ENCODE measurements around the gene KCTD15.
A peak's percentile ranks its signal among the peaks of the same experiment; 100 is the strongest.

DNA sequence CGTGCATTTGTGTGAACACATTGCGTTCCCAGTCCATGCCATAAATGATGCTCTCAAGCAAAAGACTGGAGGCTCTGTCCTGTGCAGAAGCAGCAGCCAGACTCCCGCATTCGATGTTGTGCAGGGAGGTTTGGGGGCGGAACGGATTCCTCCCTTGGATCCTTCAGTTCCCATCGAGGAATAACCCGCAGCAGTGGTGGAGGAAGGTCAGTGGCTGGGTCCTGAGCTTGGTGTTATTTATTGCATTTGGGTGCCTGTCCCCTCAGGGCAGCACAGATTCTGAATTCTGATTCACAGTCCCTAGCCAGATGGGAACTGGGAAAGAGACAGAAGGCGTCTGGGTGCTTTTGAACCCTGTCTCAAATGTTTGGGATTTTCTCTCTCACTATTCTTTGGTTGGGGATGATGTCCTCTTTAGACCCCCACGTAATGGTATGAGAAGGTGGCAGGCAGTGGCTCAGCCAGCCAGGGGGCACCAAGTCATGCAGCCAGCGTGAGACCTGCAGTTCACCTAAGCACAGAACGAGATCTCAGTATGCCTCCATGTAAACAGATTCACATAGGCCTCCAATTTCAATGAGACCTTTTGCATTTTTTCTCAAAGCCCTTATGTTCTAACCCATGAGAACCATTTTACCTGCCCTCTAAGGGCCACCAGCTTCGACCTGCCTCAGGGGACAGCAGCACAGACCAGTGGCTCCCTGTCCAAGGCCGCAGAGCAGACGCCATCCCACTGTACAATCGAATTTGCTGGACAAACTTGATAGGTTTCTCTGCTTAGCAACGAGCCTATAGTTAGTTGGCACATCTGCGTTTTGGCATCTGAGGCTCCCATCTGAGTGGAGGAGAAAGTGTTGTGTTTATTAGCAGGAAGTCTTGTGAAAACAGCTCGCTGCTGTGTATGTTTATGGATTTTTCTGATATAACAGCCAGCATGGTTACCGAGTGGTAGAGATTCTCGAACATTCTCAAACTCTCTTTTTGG lies 17.8 kb downstream of the KCTD15 start:
- TF ChIP-seq, protein P1, sequence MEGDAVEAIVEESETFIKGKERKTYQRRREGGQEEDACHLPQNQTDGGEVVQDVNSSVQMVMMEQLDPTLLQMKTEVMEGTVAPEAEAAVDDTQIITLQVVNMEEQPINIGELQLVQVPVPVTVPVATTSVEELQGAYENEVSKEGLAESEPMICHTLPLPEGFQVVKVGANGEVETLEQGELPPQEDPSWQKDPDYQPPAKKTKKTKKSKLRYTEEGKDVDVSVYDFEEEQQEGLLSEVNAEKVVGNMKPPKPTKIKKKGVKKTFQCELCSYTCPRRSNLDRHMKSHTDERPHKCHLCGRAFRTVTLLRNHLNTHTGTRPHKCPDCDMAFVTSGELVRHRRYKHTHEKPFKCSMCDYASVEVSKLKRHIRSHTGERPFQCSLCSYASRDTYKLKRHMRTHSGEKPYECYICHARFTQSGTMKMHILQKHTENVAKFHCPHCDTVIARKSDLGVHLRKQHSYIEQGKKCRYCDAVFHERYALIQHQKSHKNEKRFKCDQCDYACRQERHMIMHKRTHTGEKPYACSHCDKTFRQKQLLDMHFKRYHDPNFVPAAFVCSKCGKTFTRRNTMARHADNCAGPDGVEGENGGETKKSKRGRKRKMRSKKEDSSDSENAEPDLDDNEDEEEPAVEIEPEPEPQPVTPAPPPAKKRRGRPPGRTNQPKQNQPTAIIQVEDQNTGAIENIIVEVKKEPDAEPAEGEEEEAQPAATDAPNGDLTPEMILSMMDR (IDR thresholded peaks at IDR 0.05) = no peak
- TF ChIP-seq EP300 (IDR thresholded peaks at IDR 0.05) (no peak), POLR2A (IDR thresholded peaks at IDR 0.05) (no peak), POLR2AphosphoS5 (IDR thresholded peaks at IDR 0.05) (peak in 1 of 2 donors; percentile 19)

All from upper lobe of left lung (tissue), 4 donors.